Measurements from ENCODE around the gene SFXN3.

GRCh38 chr10:101028446-101029337 lies 2.3 kb upstream of the SFXN3 start:
- TF ChIP-seq, protein P1, sequence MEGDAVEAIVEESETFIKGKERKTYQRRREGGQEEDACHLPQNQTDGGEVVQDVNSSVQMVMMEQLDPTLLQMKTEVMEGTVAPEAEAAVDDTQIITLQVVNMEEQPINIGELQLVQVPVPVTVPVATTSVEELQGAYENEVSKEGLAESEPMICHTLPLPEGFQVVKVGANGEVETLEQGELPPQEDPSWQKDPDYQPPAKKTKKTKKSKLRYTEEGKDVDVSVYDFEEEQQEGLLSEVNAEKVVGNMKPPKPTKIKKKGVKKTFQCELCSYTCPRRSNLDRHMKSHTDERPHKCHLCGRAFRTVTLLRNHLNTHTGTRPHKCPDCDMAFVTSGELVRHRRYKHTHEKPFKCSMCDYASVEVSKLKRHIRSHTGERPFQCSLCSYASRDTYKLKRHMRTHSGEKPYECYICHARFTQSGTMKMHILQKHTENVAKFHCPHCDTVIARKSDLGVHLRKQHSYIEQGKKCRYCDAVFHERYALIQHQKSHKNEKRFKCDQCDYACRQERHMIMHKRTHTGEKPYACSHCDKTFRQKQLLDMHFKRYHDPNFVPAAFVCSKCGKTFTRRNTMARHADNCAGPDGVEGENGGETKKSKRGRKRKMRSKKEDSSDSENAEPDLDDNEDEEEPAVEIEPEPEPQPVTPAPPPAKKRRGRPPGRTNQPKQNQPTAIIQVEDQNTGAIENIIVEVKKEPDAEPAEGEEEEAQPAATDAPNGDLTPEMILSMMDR (conservative IDR thresholded peaks at IDR 0.05; ENCODE audit: low read depth, low read length): no peak
- no peak for TF ChIP-seq EZH2 (IDR thresholded peaks at IDR 0.05; ENCODE audit: borderline replicate concordance, low read depth, low read length, poor library complexity, severe bottlenecking)

All from A673 (cell line).